ENCODE data around the gene ELMO1. TPM values are rescaled to one million over a fixed set of nuclear protein-coding genes. Genes with fewer than 3 reads are reported as not detected.

ELMO1 gene
- total RNA-seq, 6 donors from 2014 or later: 51.4 to 204 (median 73.7) TPM

GRCh38 chr7:37415629-37416028 lies 33.0 kb downstream of the ELMO1 start:
- WGBS, 2 donors: 67 to 78% methylated on average over 1 of the region's 1 CpG

GRCh38 chr7:37414352-37414983 lies 34.2 kb downstream of the ELMO1 start:
- ATAC-seq (ENCODE audit: low FRiP score in 2 of 2) (no peak), DNase-seq (no peak)
- WGBS, 2 donors: 88 to 94% methylated on average over 5 of the region's 5 CpGs
- Histone ChIP-seq H3K27ac (no peak overlapping the region), H3K4me1 (peaks cover 6 to 19% (median 10%) of the 10 kb centered on the region in 4 donors), H3K36me3 (no peaks in the 10 kb centered on the region), H3K9me3 (peaks cover 0 to 4% (median 0%) of the 10 kb centered on the region in 4 donors), H3K27me3 (no peaks in the 10 kb centered on the region), H3K4me3 (no peak overlapping the region)
- TF ChIP-seq POLR2A (IDR thresholded peaks at IDR 0.05) (no peak), POLR2AphosphoS5 (IDR thresholded peaks at IDR 0.05) (no peak), EP300 (IDR thresholded peaks at IDR 0.05) (no peak)
- TF ChIP-seq, protein P1, sequence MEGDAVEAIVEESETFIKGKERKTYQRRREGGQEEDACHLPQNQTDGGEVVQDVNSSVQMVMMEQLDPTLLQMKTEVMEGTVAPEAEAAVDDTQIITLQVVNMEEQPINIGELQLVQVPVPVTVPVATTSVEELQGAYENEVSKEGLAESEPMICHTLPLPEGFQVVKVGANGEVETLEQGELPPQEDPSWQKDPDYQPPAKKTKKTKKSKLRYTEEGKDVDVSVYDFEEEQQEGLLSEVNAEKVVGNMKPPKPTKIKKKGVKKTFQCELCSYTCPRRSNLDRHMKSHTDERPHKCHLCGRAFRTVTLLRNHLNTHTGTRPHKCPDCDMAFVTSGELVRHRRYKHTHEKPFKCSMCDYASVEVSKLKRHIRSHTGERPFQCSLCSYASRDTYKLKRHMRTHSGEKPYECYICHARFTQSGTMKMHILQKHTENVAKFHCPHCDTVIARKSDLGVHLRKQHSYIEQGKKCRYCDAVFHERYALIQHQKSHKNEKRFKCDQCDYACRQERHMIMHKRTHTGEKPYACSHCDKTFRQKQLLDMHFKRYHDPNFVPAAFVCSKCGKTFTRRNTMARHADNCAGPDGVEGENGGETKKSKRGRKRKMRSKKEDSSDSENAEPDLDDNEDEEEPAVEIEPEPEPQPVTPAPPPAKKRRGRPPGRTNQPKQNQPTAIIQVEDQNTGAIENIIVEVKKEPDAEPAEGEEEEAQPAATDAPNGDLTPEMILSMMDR (IDR thresholded peaks at IDR 0.05): no peak

More at GRCh38 chr7:37415629-37416028, 33.0 kb downstream of the ELMO1 start:
- ATAC-seq (ENCODE audit: low FRiP score in 2 of 2): no peak
- H3K27ac ChIP-seq: no peak overlapping the region
- H3K9me3 ChIP-seq: peaks cover 0 to 4% (median 0%) of the 10 kb centered on the region in 4 donors
- no peak for DNase-seq
- no peaks in the 10 kb centered on the region for H3K27me3 ChIP-seq
- H3K4me1 ChIP-seq: peaks cover 7 to 17% (median 11%) of the 10 kb centered on the region in 4 donors
- TF ChIP-seq EP300 (IDR thresholded peaks at IDR 0.05): no peak
- H3K36me3 ChIP-seq: no peaks in the 10 kb centered on the region
- H3K4me3 ChIP-seq: no peak overlapping the region

DNA sequence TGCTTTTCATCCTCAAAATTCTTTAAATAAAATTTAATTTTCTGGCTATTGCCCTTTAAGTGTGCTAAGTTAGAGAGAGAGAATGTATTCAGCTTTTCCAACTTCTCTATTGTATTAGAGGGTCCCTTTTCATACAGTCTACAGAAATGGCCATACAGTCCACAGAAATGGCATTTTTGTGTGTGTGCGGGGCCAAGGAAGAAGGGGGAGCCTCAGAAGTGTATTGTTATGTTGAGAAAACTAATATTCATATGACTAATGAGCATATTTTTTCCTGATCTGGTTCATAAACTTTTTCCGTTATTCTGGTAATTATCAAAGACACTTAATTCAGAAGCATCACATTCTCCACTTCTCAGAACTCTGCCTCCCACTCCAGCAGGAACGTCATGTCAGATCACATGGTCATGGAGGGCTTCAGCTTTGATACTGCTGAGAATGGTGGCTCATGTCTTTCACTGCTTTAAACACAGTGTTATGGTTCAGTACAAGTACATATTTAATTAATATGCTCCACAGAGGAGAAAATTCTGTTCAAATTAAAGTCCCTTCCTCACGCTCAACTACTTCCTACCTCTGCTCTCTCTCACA lies 37.1 kb downstream of the ELMO1 start:
- peak overlapping the region in 2 of 4 donors; percentile 17 to 28 for H3K27ac ChIP-seq
- H3K4me3 ChIP-seq: no peak overlapping the region
- no peaks in the 10 kb centered on the region for H3K27me3 ChIP-seq
- H3K9me3 ChIP-seq: peaks cover 0 to 4% (median 0%) of the 10 kb centered on the region in 4 donors
- no peak for TF ChIP-seq POLR2A (IDR thresholded peaks at IDR 0.05)
- no peak for TF ChIP-seq POLR2AphosphoS5 (IDR thresholded peaks at IDR 0.05)
- no peak for TF ChIP-seq EP300 (IDR thresholded peaks at IDR 0.05)
- TF ChIP-seq, protein P1 (IDR thresholded peaks at IDR 0.05): no peak
- no peaks in the 10 kb centered on the region for H3K36me3 ChIP-seq
- WGBS, 2 donors: 69 to 74% methylated on average over 4 of the region's 4 CpGs
- ATAC-seq (ENCODE audit: low FRiP score in 2 of 2): no peak
- H3K4me1 ChIP-seq: peaks cover 15 to 26% (median 21%) of the 10 kb centered on the region in 4 donors
- no peak for DNase-seq

DNA sequence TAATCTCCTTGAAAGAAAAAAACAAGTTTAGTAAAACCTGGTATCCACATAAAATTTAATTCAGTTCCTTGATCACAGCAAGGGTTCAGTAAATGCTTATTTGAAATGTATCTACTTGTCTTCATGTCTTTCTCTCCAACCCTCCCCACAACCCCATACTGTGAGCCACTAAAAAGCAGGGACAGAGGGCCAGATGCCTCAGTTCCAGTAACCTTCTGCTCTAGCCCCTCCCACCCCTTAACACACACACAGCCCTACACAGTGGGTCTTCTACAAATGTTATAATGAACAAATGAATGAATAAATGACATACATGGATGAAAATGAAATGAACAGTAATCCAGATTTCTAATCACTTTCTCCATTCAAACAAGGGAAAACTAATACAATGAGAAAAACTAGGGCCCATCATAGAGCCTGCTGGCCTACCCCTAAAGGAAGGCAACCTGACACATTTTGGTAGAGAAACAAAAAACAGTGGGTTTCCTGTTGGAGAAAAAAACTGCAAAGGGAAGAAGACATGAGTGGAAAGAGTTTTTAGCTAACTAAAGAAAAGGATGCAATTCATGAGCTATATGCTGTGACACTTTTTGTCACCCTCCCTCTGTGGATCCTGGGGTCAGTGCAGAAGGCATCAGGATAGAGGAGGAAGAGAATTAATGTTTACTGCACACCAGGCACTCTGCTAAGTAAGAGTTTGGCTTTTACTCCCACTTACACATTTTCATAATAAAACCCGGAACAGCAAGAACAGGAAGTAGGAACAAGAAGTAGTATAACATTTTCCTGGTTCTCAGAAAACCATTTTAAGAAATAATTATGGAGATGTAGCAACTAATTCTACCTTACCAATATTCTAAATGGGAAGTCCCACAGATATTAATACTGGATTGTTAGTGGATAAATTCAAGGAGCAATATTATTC lies 38.1 kb downstream of the ELMO1 start:
- peaks cover 0 to 4% (median 0%) of the 10 kb centered on the region in 4 donors for H3K9me3 ChIP-seq
- peak overlapping the region; percentile 9 to 28 (median 18) for H3K27ac ChIP-seq
- TF ChIP-seq POLR2AphosphoS5 (IDR thresholded peaks at IDR 0.05): no peak
- TF ChIP-seq, protein P1 (IDR thresholded peaks at IDR 0.05): no peak
- no peaks in the 10 kb centered on the region for H3K36me3 ChIP-seq
- ATAC-seq (ENCODE audit: low FRiP score in 2 of 2): peak in 1 of 2 donors; percentile 50
- DNase-seq: no peak
- no peak overlapping the region for H3K4me3 ChIP-seq
- WGBS, 2 donors: 25 to 30% methylated on average over 1 of the region's 1 CpG
- no peaks in the 10 kb centered on the region for H3K27me3 ChIP-seq
- H3K4me1 ChIP-seq: peaks cover 19 to 31% (median 24%) of the 10 kb centered on the region in 4 donors

DNA sequence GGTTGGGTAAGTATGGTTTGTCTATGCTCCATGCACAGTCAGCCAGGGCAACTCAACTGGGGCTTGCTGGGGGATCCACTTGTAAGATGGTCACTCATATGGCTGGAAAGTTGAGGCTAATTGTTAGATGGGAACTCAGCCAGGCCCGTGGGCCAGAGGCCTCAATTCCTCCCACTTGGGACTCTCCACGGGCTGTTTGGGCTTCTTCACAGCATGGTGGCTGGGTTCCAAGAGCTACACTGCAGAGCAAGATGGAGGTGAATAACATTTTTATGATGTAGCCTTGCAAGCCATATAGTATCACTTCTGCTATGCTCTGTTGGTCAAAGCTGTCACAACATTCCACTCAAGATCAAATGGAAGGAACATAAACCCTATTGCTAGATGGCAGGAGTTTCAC lies 39.2 kb downstream of the ELMO1 start:
- Histone ChIP-seq H3K27ac (peak overlapping the region in 3 of 4 donors; percentile 17 to 60 (median 54)), H3K4me1 (peaks cover 19 to 35% (median 25%) of the 10 kb centered on the region in 4 donors)

More for the DNA sequence above, 39.2 kb downstream of the ELMO1 start:
- Histone ChIP-seq H3K9me3 (peaks cover 0 to 4% (median 0%) of the 10 kb centered on the region in 4 donors), H3K36me3 (no peaks in the 10 kb centered on the region), H3K4me3 (no peak overlapping the region), H3K27me3 (no peaks in the 10 kb centered on the region)
- DNase-seq (no peak), ATAC-seq (ENCODE audit: low FRiP score in 2 of 2) (no peak)
- WGBS, 2 donors: 36 to 37% methylated on average over 2 of the region's 2 CpGs
- TF ChIP-seq POLR2A (IDR thresholded peaks at IDR 0.05) (no peak), POLR2AphosphoS5 (IDR thresholded peaks at IDR 0.05) (no peak), EP300 (IDR thresholded peaks at IDR 0.05) (no peak)
- TF ChIP-seq, protein P1 (IDR thresholded peaks at IDR 0.05): no peak
